CD14-positive monocyte (primary cell): ENCODE data around the gene RPTOR. TPM values are rescaled to one million over a fixed set of nuclear protein-coding genes. Genes with fewer than 3 reads are reported as not detected.

Source experiments
- DNase-seq, 3 donors: peaks; one replicate each; pipeline ENCODE4 v3.0.0-alpha.2; 2011 to 2022
- H2AFZ ChIP-seq: 2 replicates; pipeline ENCODE4 v1.6.0; 2012; ENCODE audit warnings: mild to moderate bottlenecking, low read depth, low read length, inconsistent platforms; ENCODE audit not compliant: insufficient read depth, poor library complexity, severe bottlenecking
- H3K27ac ChIP-seq, 2 donors: 1 replicate in 1 of 2; 2 replicates in 1 of 2; pipeline ENCODE4 v1.5.1; 2012 to 2013; ENCODE audit warnings: low read length in 2 of 2, control low read depth in 1 of 2, inconsistent platforms in 1 of 2, low read depth in 1 of 2, mild to moderate bottlenecking in 1 of 2
- H3K27me3 ChIP-seq, 2 donors: one replicate each; pipeline versions ENCODE4 v1.6.0 to v1.6.1; 2011 to 2013; ENCODE audit warnings: low read length in 2 of 2; ENCODE audit not compliant: control insufficient read depth in 2 of 2, insufficient read depth in 2 of 2
- H3K36me3 ChIP-seq, 2 donors: replicated peaks in 1 of 2; 1 replicate in 1 of 2; 2 replicates in 1 of 2; pipeline versions ENCODE4 v1.5.1 to v1.6.1; 2012 to 2013; ENCODE audit warnings: low read length in 2 of 2, control low read depth in 1 of 2, inconsistent platforms in 1 of 2, mild to moderate bottlenecking in 1 of 2; ENCODE audit not compliant: insufficient read depth in 2 of 2, control insufficient read depth in 1 of 2
- H3K4me1 ChIP-seq, 2 donors: 1 replicate in 1 of 2; 2 replicates in 1 of 2; pipeline versions ENCODE4 v1.5.1 to v1.6.1; 2012 to 2013; ENCODE audit warnings: low read length in 2 of 2, control low read depth in 1 of 2, inconsistent platforms in 1 of 2, mild to moderate bottlenecking in 1 of 2, moderate library complexity in 1 of 2; ENCODE audit not compliant: insufficient read depth in 2 of 2, control insufficient read depth in 1 of 2
- H3K4me2 ChIP-seq: replicated peaks from 2 replicates; pipeline ENCODE3; 2012; ENCODE audit warnings: low read length, moderate library complexity, mild to moderate bottlenecking; ENCODE audit not compliant: poor library complexity, severe bottlenecking; ENCODE audit errors: extremely low read depth
- H3K4me3 ChIP-seq, 3 experiments: fragments of 200-600 bp in 1 of 3; sonication (generic) in 1 of 3; replicated peaks in 1 of 3; 1 replicate in 2 of 3; 2 replicates in 1 of 3; pipeline ENCODE4 v1.5.1; 2011 to 2013; ENCODE audit warnings: low read length in 3 of 3, mild to moderate bottlenecking in 3 of 3, control low read depth in 2 of 3, low read depth in 2 of 3, inconsistent platforms in 1 of 3, moderate library complexity in 1 of 3
- H3K79me2 ChIP-seq: 2 replicates; pipeline ENCODE4 v1.6.0; 2012; ENCODE audit warnings: mild to moderate bottlenecking, control low read depth, inconsistent platforms, low read length, moderate library complexity; ENCODE audit not compliant: insufficient read depth
- H3K9ac ChIP-seq: 2 replicates; pipeline ENCODE4 v1.6.0; 2017; ENCODE audit warnings: low read length, mild to moderate bottlenecking; ENCODE audit not compliant: insufficient read depth, poor library complexity, severe bottlenecking
- H3K9me3 ChIP-seq, 2 donors: replicated peaks in 1 of 2; 1 replicate in 1 of 2; 2 replicates in 1 of 2; pipeline versions ENCODE4 v1.5.1 to v1.6.1; 2012 to 2013; ENCODE audit warnings: low read length in 2 of 2, control low read depth in 1 of 2; ENCODE audit not compliant: control insufficient read depth in 1 of 2, insufficient read depth in 1 of 2
- H4K20me1 ChIP-seq: 2 replicates; pipeline ENCODE4 v1.6.0; 2012; ENCODE audit warnings: mild to moderate bottlenecking, low read length, control low read depth, moderate library complexity; ENCODE audit not compliant: insufficient read depth
- H3K27ac Mint-ChIP-seq, 7 donors: one replicate each; pipeline ENCODE4 v1.8.0; 2020; ENCODE audit warnings: mild to moderate bottlenecking in 7 of 7, mixed read lengths in 7 of 7, moderate library complexity in 6 of 7, inconsistent platforms in 2 of 7
- H3K27me3 Mint-ChIP-seq, 3 donors: one replicate each; pipeline ENCODE4 v1.8.0; 2021 to 2022; ENCODE audit warnings: low read depth in 3 of 3, mild to moderate bottlenecking in 3 of 3, mixed read lengths in 3 of 3, moderate library complexity in 3 of 3, inconsistent platforms in 1 of 3
- H3K36me3 Mint-ChIP-seq, 2 donors: one replicate each; pipeline ENCODE4 v1.8.0; 2020; ENCODE audit warnings: mixed read lengths in 2 of 2, inconsistent platforms in 1 of 2, mild to moderate bottlenecking in 1 of 2
- H3K4me1 Mint-ChIP-seq: one replicate; pipeline ENCODE4 v1.8.0; 2020; ENCODE audit warnings: mild to moderate bottlenecking, mixed read lengths
- H3K4me3 Mint-ChIP-seq, 2 donors: one replicate each; pipeline ENCODE4 v1.8.0; 2020; ENCODE audit warnings: mild to moderate bottlenecking in 2 of 2, mixed read lengths in 2 of 2, moderate library complexity in 1 of 2
- H3K9me3 Mint-ChIP-seq, 7 donors: one replicate each; pipeline ENCODE4 v1.8.0; 2020 to 2022; ENCODE audit warnings: mixed read lengths in 7 of 7, mild to moderate bottlenecking in 6 of 7, moderate library complexity in 6 of 7, inconsistent platforms in 2 of 7
- WGBS: methylation state at CpG from one replicate; pipeline ENCODE4 v1.1.5; 2013; ENCODE audit warnings: missing lambda C conversion rate; ENCODE audit not compliant: insufficient coverage; 5-methylcytosine and 5-hydroxymethylcytosine counted together
- intact Hi-C, 2 donors: fragments of 100-400 bp; cut with micrococcal nuclease; formaldehyde crosslinking; loops; one replicate each; pipeline versions ENCODE4 v1.15.0 to v1.15.1; 2023
- polyA plus RNA-seq, 3 donors: library from polyadenylated mRNA; depleted of rRNA in 1 of 3; unstranded in 2 of 3; stranded (reverse) in 1 of 3; fragments of 300-500 nt in 2 of 3; fragments of >200 nt in 1 of 3; fragmentation: Illumina TruSeq in 2 of 3; gene quantifications; 1 replicate in 2 of 3; 2 replicates in 1 of 3; pipeline ENCODE4 v1.2.3, GENCODE V29; 2012 to 2021
- TF ChIP-seq, protein P1 (sequence below): fragments of 200-600 bp; IDR thresholded peaks from one replicate; pipeline ENCODE4 v1.8.0; 2022; ENCODE audit warnings: antibody characterized with exemption, mild to moderate bottlenecking

The RPTOR gene
- polyA plus RNA-seq, 3 donors: 1.1 to 8.7 (median 2.6) TPM

DNA sequence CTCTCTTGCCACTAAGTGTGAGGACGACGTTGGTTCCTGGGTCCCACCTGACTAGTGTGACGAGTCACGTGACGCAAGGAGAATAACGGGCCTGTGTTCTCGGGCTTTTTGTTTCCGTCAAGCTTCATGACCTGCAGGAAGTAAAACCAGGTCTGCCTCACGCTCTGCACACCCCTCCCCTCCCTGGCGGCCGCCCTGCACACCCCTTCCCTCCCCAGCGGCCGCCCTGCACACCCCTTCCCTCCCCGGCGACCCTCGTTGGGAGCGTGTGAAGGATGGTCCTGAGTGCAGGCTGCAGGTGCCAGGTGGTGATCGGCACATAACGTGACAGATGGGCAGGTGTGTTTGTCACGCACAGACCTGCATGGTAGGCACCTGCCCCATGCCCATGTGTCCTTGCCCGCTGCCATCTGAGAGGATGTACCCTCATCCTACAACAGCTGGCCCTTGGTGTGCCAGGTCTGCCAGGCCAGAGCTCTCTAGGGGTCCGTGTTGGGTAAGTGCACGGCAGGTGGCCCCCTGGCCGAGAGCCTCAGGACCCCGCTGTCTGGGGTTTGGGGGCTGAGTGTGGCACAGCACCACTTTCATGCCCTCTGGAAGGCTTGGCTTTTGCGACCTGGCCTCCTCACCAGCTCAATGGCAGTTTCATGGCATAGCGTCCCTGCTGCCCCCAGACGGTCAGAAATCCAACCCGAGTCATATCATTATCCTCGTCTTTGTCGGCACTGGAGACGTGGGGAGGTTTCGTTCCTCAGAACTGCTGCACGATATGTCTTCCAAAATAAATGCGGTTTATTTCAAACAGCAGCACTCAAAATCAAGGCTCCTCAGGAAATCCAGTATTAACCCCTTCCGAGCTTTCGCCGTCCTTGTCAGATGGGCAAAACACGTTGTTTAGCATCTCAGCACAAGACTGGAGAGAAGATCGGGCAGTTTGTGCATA lies 255.2 kb downstream of the RPTOR start:
- no peaks in the 10 kb centered on the region for H3K27me3 ChIP-seq
- H3K36me3 Mint-ChIP-seq: peaks cover 27 to 38% of the 10 kb centered on the region in 2 donors

More for the DNA sequence above, 255.2 kb downstream of the RPTOR start:
- H3K79me2 ChIP-seq: no peaks in the 10 kb centered on the region
- H3K4me1 ChIP-seq: no peaks in the 10 kb centered on the region
- Mint-ChIP-seq H3K9me3 (peaks cover 2 to 9% (median 4%) of the 10 kb centered on the region in 7 donors), H3K4me1 (no peaks in the 10 kb centered on the region), H3K27ac (peak overlapping the region in 1 of 7 donors; percentile 21), H3K27me3 (no peaks in the 10 kb centered on the region), H3K4me3 (no peak overlapping the region)
- H2AFZ ChIP-seq: no peak overlapping the region
- H3K4me2 ChIP-seq: no peak overlapping the region
- no peak overlapping the region for H3K27ac ChIP-seq
- DNase-seq: no peak
- no peak overlapping the region for H3K9ac ChIP-seq
- intact Hi-C loops: no loop called here
- peaks cover 0 to 11% of the 10 kb centered on the region in 2 donors for H3K36me3 ChIP-seq
- H3K9me3 ChIP-seq: peaks cover 0 to 5% of the 10 kb centered on the region in 2 donors
- no peak overlapping the region for H3K4me3 ChIP-seq
- TF ChIP-seq, protein P1, sequence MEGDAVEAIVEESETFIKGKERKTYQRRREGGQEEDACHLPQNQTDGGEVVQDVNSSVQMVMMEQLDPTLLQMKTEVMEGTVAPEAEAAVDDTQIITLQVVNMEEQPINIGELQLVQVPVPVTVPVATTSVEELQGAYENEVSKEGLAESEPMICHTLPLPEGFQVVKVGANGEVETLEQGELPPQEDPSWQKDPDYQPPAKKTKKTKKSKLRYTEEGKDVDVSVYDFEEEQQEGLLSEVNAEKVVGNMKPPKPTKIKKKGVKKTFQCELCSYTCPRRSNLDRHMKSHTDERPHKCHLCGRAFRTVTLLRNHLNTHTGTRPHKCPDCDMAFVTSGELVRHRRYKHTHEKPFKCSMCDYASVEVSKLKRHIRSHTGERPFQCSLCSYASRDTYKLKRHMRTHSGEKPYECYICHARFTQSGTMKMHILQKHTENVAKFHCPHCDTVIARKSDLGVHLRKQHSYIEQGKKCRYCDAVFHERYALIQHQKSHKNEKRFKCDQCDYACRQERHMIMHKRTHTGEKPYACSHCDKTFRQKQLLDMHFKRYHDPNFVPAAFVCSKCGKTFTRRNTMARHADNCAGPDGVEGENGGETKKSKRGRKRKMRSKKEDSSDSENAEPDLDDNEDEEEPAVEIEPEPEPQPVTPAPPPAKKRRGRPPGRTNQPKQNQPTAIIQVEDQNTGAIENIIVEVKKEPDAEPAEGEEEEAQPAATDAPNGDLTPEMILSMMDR: no peak
- 96% methylated on average over 25 of the region's 40 CpGs for WGBS
- H4K20me1 ChIP-seq: no peaks in the 10 kb centered on the region
